HG03045 (cell line): Measurements from ENCODE around the gene APP.
A peak's percentile ranks its signal among the peaks of the same experiment; 100 is the strongest.

Experiments
- ATAC-seq: cut with Tn5 transposase; IDR thresholded peaks from one replicate; pipeline ENCODE4 v1.9.1; 2021; ENCODE audit warnings: mild to moderate bottlenecking, moderate library complexity; ENCODE audit not compliant: unreplicated experiment

The APP gene

GRCh38 chr21:25885880-25886279 is 284.7 kb downstream of the APP start:
- ATAC-seq: no peak

GRCh38 chr21:25885405-25885804 is 285.2 kb downstream of the APP start:
- no peak for ATAC-seq

- no peak for ATAC-seq
These were observed 286.3 kb downstream of the APP start for GRCh38 chr21:25884311-25884710.

DNA sequence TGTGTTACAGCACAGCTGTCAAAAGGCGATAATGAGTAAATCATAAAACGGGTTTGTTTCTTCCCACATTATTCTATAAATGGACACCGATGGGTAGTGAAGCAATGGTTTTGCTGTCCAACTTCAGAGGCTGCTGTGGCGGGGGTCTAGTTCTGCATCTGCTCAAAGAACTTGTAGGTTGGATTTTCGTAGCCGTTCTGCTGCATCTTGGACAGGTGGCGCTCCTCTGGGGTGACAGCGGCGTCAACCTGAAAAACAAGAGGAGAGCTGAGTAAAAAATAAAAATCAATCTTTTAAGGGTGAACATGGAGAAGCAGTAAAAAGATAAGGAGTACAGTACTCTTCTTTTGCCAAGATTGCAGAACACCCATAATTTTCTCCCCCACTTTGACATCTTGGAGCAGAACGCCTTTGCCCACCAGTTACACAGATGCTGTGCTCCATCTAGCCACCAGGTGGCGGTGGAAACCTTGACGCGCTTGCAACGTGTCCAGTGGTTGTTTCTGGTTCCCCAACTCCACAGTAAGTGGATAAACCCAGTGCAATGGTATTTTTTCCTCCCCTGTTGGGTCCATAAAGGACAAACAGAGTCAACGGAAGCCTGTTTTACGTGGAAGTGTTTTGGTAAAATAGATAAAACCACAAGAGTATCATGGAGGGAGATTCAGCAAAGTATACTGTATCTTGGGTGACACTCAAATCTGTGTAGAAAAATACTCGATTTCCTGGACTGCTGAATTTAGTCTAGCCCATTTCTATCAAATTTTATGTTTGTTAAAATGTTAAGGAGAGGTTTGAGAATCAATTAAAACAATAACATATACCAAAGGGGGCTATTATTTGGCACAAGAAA is 288.8 kb downstream of the APP start:
- peak; percentile 80 for ATAC-seq

DNA sequence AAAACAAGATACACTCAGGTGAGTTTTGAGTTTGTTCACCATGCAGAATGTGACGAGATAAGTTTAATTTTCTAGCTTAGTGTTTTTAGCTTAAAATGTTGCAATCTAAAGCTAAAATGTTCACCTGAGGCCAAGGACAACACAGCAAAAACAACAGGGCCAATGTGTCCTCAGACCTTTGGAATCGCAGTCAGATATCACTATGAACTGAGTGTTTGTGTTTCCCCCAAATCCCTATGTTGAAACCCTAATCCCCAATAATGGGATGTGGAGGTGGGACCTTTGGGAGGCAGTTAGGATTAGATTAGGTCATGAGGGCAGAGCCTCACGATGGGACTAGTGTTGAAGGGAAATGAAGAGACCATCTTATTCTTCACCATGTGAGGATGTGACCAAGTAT is 291.4 kb downstream of the APP start:
- ATAC-seq: no peak

DNA sequence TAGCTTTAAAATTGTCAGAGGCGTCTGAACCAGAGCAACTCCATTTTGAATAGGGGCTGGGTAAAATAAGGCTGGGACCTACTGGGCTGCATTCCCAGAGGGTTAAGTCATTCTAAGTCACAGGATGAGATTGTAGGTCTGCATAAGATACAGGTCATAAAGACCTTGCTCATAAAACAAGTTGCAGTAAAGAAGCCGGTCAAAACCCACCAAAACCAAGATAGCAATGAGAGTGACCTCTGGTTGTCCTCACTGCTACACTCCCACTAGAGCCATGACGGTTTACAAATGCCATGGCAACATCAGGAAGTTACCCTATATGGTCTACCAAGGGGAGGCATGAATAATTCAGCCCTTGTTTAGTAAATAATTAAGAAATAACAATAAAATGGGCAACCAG is 292.2 kb downstream of the APP start:
- ATAC-seq: no peak

GRCh38 chr21:25872271-25872670 is 298.3 kb downstream of the APP start:
- ATAC-seq: no peak

- ATAC-seq: no peak
These were observed 299.0 kb downstream of the APP start for GRCh38 chr21:25871566-25871965.

GRCh38 chr21:25870084-25870483 is 300.5 kb downstream of the APP start:
- no peak for ATAC-seq

DNA sequence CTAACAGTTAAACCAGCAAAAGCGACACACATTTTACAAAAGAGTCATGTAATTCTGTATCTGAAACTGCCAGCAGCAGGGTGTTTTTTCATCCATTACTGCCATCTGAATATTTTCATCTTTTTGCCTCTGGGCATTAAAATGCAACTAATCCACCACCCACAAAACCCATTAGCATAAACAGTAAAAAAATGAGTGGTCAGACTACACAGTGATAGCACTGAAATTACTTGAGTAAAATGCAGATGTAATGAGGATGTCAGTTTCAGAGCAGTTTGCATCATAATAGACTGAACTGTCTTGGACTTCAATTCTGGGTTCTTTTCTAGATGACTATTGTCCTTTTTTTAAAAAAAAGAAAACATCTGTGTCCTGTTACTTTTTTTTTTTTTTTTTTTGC is 303.5 kb downstream of the APP start:
- no peak for ATAC-seq

- ATAC-seq: no peak
These were observed 306.8 kb downstream of the APP start for GRCh38 chr21:25863747-25864146.

GRCh38 chr21:25863031-25863430 is 307.5 kb downstream of the APP start:
- ATAC-seq: no peak

DNA sequence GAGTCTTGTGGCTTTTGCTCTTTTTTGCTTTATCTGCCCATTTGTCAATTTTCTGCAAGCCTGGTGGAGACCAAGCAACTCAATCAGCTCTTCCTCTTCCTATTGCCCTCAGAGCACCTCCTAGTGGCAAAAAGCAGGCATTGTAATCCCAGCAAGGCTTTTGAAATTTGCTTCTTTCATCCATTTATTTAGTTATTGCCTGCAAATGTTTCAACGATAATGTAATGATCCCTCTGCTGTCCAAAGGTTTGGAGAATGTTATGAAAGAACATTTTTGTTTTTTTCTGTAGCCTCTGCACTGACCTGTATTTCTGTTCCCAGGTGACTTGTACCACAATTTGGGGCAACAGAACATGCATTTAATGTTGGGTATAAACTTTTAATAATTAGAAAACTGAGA is 308.0 kb downstream of the APP start:
- ATAC-seq: no peak

GRCh38 chr21:25862112-25862511 is 308.5 kb downstream of the APP start:
- no peak for ATAC-seq

- no peak for ATAC-seq
These were observed 311.2 kb downstream of the APP start for GRCh38 chr21:25859235-25859929.

GRCh38 chr21:25858325-25858724 is 312.2 kb downstream of the APP start:
- no peak for ATAC-seq

DNA sequence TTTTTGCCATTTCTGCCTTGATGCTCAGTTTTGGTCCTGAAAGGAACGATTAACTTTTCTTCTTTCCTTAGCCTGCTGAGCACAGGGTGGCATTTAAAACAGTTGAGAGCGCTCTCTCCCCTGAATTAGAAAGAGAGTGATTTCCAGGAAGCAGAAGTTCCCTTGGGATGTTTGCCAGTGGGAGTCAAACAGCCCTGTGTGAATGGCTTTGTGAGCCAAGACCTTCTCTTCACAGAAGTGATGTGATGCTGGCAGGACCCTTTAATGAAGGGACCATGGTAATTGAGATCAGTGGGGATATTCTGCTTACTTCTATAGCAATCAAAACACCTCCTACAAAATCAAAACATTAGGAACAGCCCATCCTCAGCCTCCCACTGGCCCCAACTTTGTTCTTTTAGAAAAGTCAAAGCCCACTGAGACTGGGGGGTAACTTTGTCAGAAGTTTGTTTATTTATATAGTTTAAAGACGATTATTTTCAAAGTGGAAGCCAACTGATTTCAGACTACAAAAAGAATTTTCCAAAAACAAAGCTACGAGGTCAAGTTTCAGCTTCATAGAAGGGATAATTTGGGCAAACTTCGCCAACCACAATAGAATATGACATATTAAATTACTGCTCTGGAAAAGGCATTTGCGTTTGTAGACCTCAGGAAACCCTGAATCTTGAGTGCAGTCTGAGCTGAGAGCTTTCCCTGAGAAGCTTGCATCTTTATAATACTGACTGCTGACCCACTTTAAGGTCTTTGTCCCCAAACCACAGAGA is 313.1 kb downstream of the APP start:
- ATAC-seq: no peak

DNA sequence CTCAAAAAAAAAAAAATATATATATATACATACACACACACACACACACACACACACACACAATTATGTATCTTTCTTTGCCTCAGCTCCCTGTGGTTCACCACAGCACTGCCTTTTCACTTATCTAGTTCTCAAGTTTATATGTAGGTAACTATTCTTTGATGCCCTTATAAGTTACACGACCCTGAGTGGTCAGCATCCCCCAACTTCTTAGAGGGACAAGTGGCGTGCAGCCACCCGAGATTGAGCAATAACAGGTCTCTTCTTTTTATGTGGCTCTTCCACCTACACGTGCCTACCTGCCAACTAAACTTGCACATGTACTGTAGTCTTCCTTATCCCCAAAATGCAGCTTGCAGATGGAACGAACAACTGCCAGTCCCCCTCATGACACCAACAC is 315.0 kb downstream of the APP start:
- ATAC-seq: no peak

GRCh38 chr21:25850126-25850842 is 320.3 kb downstream of the APP start:
- ATAC-seq: no peak

- no peak for ATAC-seq
These were observed 322.3 kb downstream of the APP start for GRCh38 chr21:25848309-25848708.

DNA sequence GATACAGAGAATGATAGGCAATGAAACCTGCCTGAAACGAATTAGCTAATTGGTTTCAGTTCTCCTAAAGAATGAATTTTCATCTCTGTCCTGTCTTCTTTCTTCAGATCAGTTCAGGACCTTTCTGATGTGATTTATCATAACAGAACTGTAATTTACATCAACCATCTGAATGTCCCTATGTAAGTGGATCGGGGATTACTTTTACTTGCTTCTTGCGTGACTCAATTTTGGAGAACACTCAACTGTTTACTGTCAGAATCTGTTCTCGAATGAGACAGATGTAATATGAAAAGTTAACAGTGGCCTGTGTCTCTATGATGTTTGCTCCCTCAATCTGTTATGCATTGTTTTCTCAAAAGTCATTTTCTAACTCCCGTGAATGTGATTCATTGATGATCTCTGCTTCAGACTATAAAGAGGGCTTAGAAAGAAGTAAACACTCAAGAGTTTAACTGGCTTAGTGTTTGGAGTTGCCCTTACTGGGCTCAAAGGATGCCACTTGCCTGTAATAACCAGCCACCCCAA is 324.8 kb downstream of the APP start:
- no peak for ATAC-seq
